M059J (cell line): Measurements from ENCODE around the gene BAZ2A. TPM values are rescaled to one million over a fixed set of nuclear protein-coding genes. Genes with fewer than 3 reads are reported as not detected.

Experiments
- DNase-seq: peaks from one replicate; pipeline ENCODE4 v3.0.0-alpha.2; 2012; ENCODE audit warnings: low read depth
- total RNA-seq: library from RNA; depleted of rRNA; stranded (reverse); fragments of >200 nt; shearing (Covaris generic); gene quantifications from 2 replicates; pipeline ENCODE4 v1.2.3, GENCODE V29; 2014

BAZ2A gene
- total RNA-seq, 1 experiment from 2014 or later: 29.0 TPM

DNA sequence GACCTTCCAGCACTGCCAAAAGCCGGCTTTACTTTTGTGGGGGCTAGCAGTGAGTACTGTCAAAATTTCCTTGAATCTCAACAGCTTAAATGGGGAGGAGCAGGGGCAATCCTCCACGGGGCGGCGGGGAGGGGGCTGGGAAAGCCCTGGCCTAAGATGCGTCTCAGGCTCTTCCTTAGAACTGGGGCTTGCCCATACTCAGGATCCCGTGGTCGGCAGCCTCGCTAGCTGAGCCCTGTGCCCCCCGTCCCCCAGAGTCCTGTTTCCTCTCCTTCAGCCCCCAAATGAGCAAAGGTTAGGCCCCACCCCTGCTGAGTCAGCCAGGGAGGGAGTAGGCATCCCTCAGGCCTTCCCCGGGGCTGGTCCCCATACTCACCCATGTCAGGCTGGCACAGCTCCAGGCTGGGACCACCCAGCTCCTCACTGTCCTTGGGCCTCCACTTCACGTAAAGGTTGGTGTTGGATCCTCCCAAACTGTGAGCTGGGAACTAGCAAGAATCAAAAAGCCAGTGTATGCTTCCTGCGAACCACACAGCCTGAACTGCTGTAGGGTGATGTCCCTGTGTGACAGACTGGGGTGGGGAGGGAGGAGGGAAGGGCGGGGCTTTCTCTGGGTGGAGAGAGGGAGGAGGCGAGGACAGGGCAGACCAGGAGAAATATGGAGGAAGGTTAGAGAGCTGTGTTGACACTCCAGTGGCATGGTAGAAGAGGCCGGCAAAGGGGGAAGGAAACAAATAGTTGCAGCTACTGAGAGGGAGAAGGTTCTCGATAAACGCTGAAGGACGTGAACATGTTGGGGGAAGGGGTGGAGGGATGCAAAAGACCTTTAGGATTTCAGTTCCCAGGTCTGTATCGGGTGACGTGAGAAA lies 5.9 kb upstream of the BAZ2A start:
- peak; percentile 87 for DNase-seq

DNA sequence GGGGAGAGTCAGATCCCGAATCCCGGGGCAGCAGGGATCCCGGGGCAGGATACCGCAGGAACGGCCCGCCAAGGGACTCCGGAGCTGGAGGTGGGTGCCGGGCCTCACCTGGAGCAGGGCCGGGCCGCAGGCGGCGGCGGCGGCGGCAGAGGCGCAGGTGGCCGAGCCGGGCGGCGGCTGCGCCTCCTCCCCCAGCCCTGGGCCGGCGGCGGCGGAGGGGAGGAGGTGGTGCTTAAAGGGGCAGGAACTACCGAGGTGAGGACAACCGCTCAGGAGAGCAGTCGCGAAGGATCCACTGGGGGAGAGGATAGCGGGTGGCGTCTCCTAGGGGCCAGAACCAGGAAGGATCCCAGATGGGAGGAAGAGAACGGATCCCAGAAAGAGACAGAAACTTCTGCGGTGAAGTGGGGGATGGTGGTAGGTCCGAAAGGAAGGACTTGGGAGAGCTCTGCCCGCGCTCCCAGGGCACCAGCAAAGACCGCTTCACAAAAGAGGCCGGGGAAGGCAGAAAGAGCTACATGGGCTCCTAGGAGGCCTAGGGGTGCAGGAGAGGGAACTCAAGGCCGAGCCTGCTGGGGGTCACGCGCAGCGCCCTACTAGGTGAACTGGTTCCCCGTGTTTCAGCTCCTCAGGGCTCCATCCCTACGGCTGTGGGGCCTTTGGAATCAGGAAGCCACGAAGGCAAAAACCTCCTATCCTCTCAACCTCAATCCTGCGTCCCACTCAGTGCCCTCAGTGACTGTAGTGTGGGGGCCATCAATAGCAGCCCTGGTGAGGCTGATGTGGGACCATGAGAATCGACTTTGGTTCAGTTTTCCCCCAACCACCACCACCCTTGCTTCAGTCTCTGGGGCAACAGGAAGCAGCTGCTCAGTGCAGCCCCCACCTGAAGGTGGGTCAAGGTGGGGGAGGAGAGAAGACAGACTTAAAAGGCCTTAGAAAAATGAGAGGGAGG lies 5.0 kb upstream of the BAZ2A start:
- DNase-seq: peak; percentile 91

- DNase-seq: peak; percentile 18
Observed at GRCh38 chr12:56634242-56634836, 4.2 kb upstream of the BAZ2A start.

GRCh38 chr12:56633468-56634241 lies 3.5 kb upstream of the BAZ2A start:
- DNase-seq: no peak

DNA sequence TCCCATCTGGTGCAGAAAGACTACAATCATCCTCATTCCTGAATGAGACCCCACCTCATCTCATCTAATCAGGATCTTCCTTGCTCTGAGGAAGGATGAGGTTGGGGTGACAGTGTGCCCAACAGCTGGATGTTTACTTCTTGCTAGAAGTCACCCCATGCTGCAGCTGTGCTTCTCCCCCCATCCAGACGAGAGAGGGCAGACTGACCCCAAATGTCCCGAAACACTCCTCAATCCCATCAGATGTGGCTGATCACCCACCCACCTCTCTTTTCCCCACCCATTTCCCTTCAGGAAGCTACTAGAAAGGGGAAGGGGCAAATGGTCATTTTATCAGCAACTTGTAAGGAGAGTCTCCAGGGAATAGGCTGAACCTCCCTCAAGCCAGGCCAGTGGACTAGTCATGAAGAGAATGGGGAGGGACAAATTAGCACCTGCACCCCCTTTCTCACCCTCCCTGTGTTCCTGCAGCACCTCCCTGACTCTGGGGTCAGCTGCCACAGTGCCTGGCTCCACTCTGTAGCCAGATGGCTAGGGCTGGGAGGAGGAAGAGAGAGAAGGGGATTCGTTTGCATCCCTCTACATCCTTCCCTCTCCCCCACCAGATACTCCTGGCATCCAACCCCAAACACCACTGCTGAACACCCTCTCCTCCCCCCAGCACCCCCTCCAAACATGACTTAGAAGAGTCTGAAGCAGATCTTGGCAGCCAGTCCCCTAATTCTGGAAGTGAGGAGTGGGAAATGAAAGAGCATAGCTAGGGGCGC lies 2.8 kb upstream of the BAZ2A start:
- DNase-seq: no peak

DNA sequence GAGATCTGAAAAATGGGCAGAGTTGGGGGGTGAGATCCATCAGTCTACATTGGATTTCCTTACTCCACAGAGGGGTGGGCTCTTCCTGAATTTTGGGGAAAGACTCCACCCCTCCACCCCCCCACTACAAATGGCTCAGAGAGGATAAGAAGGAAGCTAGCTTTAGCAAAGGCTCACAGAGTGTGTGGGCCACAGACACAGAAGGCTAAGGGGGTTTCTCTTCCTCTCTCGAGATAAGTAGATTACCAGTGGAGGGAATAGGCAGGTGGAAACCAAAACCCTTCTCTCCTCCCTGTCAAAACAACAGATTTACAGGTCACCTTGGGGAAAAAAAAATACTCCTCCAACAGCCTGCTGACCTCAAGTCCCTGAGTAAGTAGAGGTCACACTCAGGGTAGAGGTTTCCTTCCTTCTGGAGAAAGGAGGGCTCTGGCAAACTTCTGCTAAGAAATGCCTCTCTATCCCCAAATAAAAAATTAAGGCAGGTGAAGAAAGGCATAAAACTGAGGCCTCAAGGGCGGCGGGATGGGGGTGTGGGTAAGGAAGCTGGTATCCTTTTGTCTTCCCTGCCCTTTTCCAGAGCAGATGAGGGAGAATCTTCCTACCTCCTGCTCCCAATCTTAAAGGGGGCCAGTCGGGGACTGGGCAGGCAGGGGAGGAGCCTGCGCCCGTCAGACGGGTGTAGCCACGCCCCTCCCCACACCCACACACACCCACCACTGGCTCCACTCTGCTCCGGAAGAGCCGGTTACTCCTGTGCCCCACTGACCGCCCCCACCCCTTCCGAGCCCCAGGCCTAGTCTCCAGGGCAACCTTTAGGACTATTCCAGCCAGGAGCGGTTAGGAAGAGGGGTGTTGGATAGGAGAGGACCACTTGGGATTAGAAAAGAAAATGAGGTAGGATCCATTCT lies 1.9 kb upstream of the BAZ2A start:
- peak; percentile 12 for DNase-seq

DNA sequence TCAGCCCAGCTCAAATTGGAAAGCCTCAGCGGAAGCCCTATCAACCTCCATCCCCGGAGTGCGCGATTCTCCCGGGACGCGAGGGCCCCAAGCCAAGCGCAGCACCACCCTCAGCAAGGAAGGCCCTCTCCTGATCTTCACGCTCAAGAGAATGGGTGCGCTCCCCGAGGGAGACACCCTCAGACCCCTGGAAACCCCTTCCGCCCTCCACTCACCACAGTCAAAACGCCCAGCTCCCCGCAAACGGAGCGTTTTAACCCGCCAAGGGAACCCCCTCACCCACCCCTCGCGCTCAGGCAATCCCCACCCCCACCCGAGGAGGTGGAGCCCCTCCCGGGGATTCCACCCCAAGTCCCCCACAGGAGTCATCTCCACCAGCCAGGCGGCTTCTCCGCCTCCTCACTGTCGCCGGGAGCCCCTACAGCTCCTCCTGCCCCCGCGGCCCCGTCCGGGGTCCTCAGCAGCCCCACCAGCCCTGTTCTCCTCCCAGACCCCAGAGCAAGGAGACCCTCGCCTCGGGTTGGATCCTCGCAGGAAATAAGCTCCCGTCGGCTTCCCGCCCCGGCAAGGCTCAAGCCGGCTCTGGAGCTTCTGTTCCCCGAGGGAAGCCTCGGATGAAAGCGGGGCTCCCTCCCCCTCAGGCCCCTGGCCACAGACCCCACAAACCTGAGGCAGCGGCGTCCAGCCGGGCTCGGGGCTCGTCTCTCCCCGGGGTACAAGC lies 507 bp downstream of the BAZ2A start:
- peak; percentile 32 for DNase-seq

DNA sequence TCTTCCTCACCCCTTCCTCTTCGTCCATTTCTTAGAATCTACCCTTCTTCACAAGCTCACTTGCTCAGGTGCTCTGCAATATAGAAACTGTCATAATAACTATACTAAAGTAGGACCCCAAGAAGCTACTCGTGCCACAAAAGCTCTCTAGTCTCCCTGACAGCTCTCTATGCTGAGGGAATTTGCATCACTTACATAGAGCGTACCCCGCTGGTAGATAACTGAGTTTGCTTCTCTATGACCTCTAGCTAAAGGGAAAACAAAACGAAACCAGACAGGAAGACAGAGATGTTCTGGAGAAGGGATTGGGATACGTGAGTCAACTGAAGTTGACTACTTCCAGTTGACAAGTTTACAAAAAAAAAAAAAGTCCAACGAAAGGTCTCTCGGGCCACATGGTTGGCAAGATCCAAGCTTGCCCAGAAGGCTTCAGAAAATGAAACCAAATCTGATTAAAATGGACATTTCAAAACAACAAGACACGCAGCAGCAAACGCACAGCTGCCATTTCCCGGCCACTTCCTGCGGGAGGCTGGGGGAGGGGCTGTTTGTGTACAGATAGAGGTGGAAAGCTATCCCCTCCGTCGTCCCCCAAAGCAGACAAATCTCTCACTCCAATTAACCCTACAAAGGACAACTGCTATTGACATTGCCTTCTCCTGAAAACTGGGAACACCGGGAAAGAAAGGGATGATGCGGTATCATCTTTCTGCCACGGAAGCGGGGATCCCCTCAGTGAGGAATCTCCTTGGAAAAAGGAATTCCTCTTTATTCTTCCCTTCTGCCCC lies 1.3 kb downstream of the BAZ2A start:
- DNase-seq: peak; percentile 84

GRCh38 chr12:56626701-56627100 lies 3.4 kb downstream of the BAZ2A start:
- no peak for DNase-seq

- DNase-seq: no peak
Observed at GRCh38 chr12:56622535-56622934, 7.6 kb downstream of the BAZ2A start.

- DNase-seq: no peak
Observed at GRCh38 chr12:56616925-56617324, 13.2 kb downstream of the BAZ2A start.

DNA sequence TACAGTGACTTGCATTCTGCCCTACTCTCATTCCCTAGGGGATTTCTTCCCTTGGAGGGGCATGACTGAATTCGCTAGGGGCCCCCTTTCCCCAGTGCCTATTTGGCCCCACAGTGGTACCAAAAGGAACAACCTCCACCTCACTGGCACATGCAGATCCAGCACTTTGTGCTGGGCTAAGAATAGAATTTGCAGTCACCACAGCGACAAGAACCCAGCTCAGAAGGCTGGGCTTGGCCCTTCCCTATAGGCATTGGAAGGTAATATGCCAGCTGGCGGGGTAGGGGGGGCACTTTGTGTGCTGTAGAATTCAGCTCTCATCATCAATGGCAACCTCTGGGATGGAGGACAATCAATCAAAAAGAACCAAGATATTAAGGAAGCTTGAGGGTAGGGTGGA lies 13.9 kb downstream of the BAZ2A start:
- no peak for DNase-seq

GRCh38 chr12:56614627-56615026 lies 15.5 kb downstream of the BAZ2A start:
- DNase-seq: no peak

GRCh38 chr12:56604355-56604754 lies 25.8 kb downstream of the BAZ2A start:
- no peak for DNase-seq

- DNase-seq: no peak
Observed at GRCh38 chr12:56602239-56602638, 27.9 kb downstream of the BAZ2A start.

GRCh38 chr12:56601503-56601902 lies 28.6 kb downstream of the BAZ2A start:
- no peak for DNase-seq

DNA sequence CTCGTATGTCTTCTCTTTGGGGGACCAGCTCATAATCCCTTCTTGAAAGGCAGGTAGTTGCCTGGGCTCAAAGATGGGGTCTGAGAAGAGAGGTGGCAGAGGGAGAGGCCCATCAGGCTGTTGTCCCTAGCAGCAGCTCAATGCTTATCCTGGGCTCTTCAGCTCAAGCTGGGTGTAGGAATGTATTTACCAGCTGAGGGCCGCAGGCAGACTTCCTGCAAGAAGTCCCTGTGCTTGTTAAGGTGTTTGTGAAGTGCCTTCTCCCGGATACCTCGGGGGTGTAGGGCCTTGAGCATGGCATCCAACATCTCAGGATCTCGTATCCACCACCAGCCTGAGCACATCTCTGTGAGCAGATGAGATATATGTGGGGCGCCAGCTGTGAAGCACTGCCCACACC lies 29.4 kb downstream of the BAZ2A start:
- DNase-seq: no peak

- no peak for DNase-seq
Observed at GRCh38 chr12:56599797-56600196, 30.3 kb downstream of the BAZ2A start.
